PFSK-1 (cell line): Measurements from ENCODE around the gene C1QTNF12.

Experiments
- FOXP2 ChIP-seq: optimal IDR thresholded peaks from 2 replicates; pipeline ENCODE3; 2011; ENCODE audit warnings: borderline replicate concordance, control low read depth, inconsistent platforms; ENCODE audit not compliant: insufficient read depth; ENCODE audit errors: extremely low read length, extremely low read depth
- POLR2AphosphoS5 ChIP-seq: IDR thresholded peaks from 2 replicates; pipeline ENCODE4 v1.6.1; 2012; ENCODE audit warnings: low read depth, mild to moderate bottlenecking, control low read depth, low read length, moderate library complexity
- REST ChIP-seq, 2 experiments: IDR thresholded peaks; 2 replicates each; pipeline versions ENCODE4 v1.6.1 to v1.8.0; 2011 to 2012; ENCODE audit warnings: low read depth in 2 of 2, low read length in 2 of 2, control low read depth in 1 of 2, inconsistent platforms in 1 of 2, mild to moderate bottlenecking in 1 of 2, moderate library complexity in 1 of 2; ENCODE audit not compliant: insufficient read depth in 1 of 2
- SIN3A ChIP-seq: IDR thresholded peaks from 2 replicates; pipeline ENCODE4 v1.6.1; 2012; ENCODE audit warnings: mild to moderate bottlenecking, low read length, moderate library complexity, borderline replicate concordance; ENCODE audit not compliant: insufficient read depth
- TAF1 ChIP-seq: IDR thresholded peaks from 2 replicates; pipeline ENCODE4 v1.6.1; 2012; ENCODE audit warnings: low read length, control low read depth, borderline replicate concordance; ENCODE audit not compliant: insufficient read depth

GRCh38 chr1:1225913-1226312 lies 20.6 kb downstream of the C1QTNF12 start:
- TF ChIP-seq POLR2AphosphoS5 (no peak), REST (IDR thresholded peaks at IDR 0.05; ENCODE audit: insufficient read depth in 1 of 2, low read depth in 2 of 2, low read length in 2 of 2) (no peak), SIN3A (no peak), FOXP2 (no peak), TAF1 (no peak)
